HepG2 (cell line): ENCODE results near the gene PHF23. TPM values are rescaled to one million over a fixed set of nuclear protein-coding genes. Genes with fewer than 3 reads are reported as not detected.
A peak's percentile ranks its signal among the peaks of the same experiment; 100 is the strongest.

Source experiments
- AHR ChIP-seq: IDR thresholded peaks from 2 replicates; pipeline ENCODE4 v1.6.1; 2018; ENCODE audit warnings: missing genetic modification reagents, missing compliant biosample characterization
- KDM5A ChIP-seq: fragments of 200-600 bp; sonication (generic); IDR thresholded peaks from 2 replicates; pipeline ENCODE4 v1.7.0; 2018; ENCODE audit warnings: antibody characterized with exemption, mild to moderate bottlenecking, low read length, borderline replicate concordance
- SAP130 ChIP-seq: IDR thresholded peaks from 2 replicates; pipeline ENCODE4 v1.6.1; 2016; ENCODE audit warnings: low read depth
- SP5 ChIP-seq: IDR thresholded peaks from 2 replicates; pipeline ENCODE4 v1.6.1; 2016; ENCODE audit warnings: low read depth, borderline replicate concordance
- TP53 ChIP-seq: sonication (generic); formaldehyde crosslinking; conservative IDR thresholded peaks from 2 replicates; pipeline ENCODE4 v1.4.0; 2020; ENCODE audit warnings: missing genetic modification reagents
- ZMYM3 ChIP-seq: sonication (generic); formaldehyde crosslinking; IDR thresholded peaks from 2 replicates; pipeline ENCODE4 v1.5.1; 2020; ENCODE audit warnings: mild to moderate bottlenecking, missing genetic modification reagents
- ZNF350 ChIP-seq: sonication (generic); formaldehyde crosslinking; IDR thresholded peaks from 2 replicates; pipeline ENCODE4 v1.4.0; 2020; ENCODE audit warnings: mild to moderate bottlenecking, low read depth, missing genetic modification reagents, borderline replicate concordance
- ZNF605 ChIP-seq: sonication (generic); formaldehyde crosslinking; IDR thresholded peaks from 2 replicates; pipeline ENCODE4 v1.8.0; 2022; ENCODE audit warnings: mild to moderate bottlenecking, missing genetic modification reagents
- polyA plus RNA-seq, 8 experiments: library from polyadenylated mRNA; depleted of rRNA in 3 of 8; stranded (reverse) in 7 of 8; unstranded in 1 of 8; fragments of >200 nt; fragmentation: Illumina TruSeq in 4 of 8; extraction: Trizol in 4 of 8; gene quantifications; 2 replicates each; pipeline versions ENCODE4 v1.2.1 to v1.2.3, GENCODE V29; 2011 to 2016; ENCODE audit warnings: low read depth in 4 of 8, missing spikeins in 1 of 8, mixed read lengths in 1 of 8; ENCODE audit not compliant: insufficient read depth in 1 of 8
- total RNA-seq, 5 experiments: library from RNA; depleted of rRNA; stranded (reverse); fragments of >200 nt; fragmentation: Illumina TruSeq; extraction: Trizol; gene quantifications; 2 replicates each; pipeline ENCODE4 v1.2.3, GENCODE V29; 2016; ENCODE audit warnings: low read depth in 1 of 5
- TF ChIP-seq, protein P1 (sequence below): sonication (generic); formaldehyde crosslinking; IDR thresholded peaks from 2 replicates; pipeline ENCODE4 v1.5.1; 2020; ENCODE audit warnings: mild to moderate bottlenecking, missing genetic modification reagents

Gene PHF23
- total and polyA plus RNA-seq, 2 of the 13 experiments (the other 11 are each of a cell fraction or from before 2014, with no cell fraction given), result 27.6 to 33.2 TPM

- peak; percentile 58 for TF ChIP-seq SAP130 (CRISPR knock-in tag)
- TF ChIP-seq SP5 (CRISPR knock-in tag), result peak; percentile 72; the same call in 1 of the 2 replicates
- TF ChIP-seq KDM5A, result peak; percentile 37; the same call in 1 of the 2 replicates
- peak; percentile 56; the same call in 1 of the 2 replicates for TF ChIP-seq ZNF350 (CRISPR knock-in tag)
- peak; percentile 87 for TF ChIP-seq ZNF605 (CRISPR knock-in tag)
- TF ChIP-seq ZMYM3, result peak; percentile 40; the same call in 1 of the 2 replicates
- TF ChIP-seq TP53, result no peak
- no peak for TF ChIP-seq AHR (CRISPR knock-in tag)
- TF ChIP-seq, protein P1, sequence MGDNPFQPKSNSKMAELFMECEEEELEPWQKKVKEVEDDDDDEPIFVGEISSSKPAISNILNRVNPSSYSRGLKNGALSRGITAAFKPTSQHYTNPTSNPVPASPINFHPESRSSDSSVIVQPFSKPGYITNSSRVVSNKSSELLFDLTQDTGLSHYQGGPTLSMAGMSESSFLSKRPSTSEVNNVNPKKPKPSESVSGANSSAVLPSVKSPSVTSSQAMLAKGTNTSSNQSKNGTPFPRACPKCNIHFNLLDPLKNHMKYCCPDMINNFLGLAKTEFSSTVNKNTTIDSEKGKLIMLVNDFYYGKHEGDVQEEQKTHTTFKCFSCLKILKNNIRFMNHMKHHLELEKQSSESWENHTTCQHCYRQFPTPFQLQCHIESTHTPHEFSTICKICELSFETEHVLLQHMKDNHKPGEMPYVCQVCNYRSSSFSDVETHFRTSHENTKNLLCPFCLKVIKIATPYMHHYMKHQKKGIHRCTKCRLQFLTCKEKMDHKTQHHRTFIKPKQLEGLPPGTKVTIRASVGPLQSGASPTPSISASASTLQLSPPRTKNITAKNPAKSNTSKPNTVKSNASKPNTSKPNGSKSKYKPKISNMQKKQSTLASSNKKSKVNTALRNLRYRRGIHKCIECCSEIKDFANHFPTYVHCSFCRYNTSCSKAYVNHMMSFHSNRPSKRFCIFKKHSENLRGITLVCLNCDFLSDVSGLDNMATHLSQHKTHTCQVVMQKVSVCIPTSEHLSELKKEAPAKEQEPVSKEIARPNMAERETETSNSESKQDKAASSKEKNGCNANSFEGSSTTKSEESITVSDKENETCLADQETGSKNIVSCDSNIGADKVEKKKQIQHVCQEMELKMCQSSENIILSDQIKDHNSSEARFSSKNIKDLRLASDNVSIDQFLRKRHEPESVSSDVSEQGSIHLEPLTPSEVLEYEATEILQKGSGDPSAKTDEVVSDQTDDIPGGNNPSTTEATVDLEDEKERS (CRISPR knock-in tag), result 0 out of 2 replicates have a peak, but pooled peaks have one; percentile 19
Measured at GRCh38 chr17:7214300-7215135, 24.7 kb downstream of the PHF23 start (continued).
